ENCODE data around the gene ADI1. TPM values are rescaled to one million over a fixed set of nuclear protein-coding genes. Genes with fewer than 3 reads are reported as not detected.

Gene ADI1
- total RNA-seq, 4 donors from 2014 or later = 61.9 to 106 (median 82.9) TPM

GRCh38 chr2:3463186-3463835 is 56.0 kb downstream of the ADI1 start:
- H3K27me3 ChIP-seq = no peaks in the 10 kb centered on the region
- H3K4me3 ChIP-seq = no peak overlapping the region
- H3K4me1 ChIP-seq = peaks cover 0 to 8% (median 0%) of the 10 kb centered on the region in 3 donors
- 76% methylated on average over 11 of the region's 25 CpGs; no CpG with 5 or more reads in 1 of the 2 donors for WGBS, 2 donors (ENCODE audit: low coverage in 1 of 2)
- H3K9me3 ChIP-seq = no peaks in the 10 kb centered on the region
- no peak for ATAC-seq
- H3K27ac ChIP-seq = no peak overlapping the region
- peaks cover 0 to 93% of the 10 kb centered on the region in 2 donors for H3K36me3 ChIP-seq
- no peak for TF ChIP-seq CTCF (IDR thresholded peaks at IDR 0.05)
- no peak for TF ChIP-seq POLR2A (IDR thresholded peaks at IDR 0.05)
- no peak for TF ChIP-seq POLR2AphosphoS5 (IDR thresholded peaks at IDR 0.05)
- no peak for TF ChIP-seq EP300 (IDR thresholded peaks at IDR 0.05)

GRCh38 chr2:3462493-3463104 is 56.7 kb downstream of the ADI1 start:
- Histone ChIP-seq H3K4me3 (no peak overlapping the region), H3K27me3 (no peaks in the 10 kb centered on the region), H3K9me3 (no peaks in the 10 kb centered on the region), H3K36me3 (peaks cover 0 to 93% of the 10 kb centered on the region in 2 donors), H3K4me1 (peaks cover 0 to 8% (median 0%) of the 10 kb centered on the region in 3 donors), H3K27ac (no peak overlapping the region)
- ATAC-seq = no peak
- WGBS, 2 donors (ENCODE audit: low coverage in 1 of 2) = 69 to 76% methylated on average over 2 to 8 of the region's 10 CpGs
- TF ChIP-seq POLR2A (IDR thresholded peaks at IDR 0.05) (no peak), EP300 (IDR thresholded peaks at IDR 0.05) (no peak), POLR2AphosphoS5 (IDR thresholded peaks at IDR 0.05) (no peak), CTCF (IDR thresholded peaks at IDR 0.05) (no peak)

GRCh38 chr2:3461801-3462492 is 57.4 kb downstream of the ADI1 start:
- H3K4me1 ChIP-seq = peaks cover 0 to 8% (median 0%) of the 10 kb centered on the region in 3 donors
- H3K4me3 ChIP-seq = no peak overlapping the region
- no peaks in the 10 kb centered on the region for H3K9me3 ChIP-seq
- peaks cover 0 to 93% of the 10 kb centered on the region in 2 donors for H3K36me3 ChIP-seq
- TF ChIP-seq CTCF (IDR thresholded peaks at IDR 0.05) = peak in 3 of 4 experiments; percentile 75 to 92 (median 89)
- TF ChIP-seq POLR2A (IDR thresholded peaks at IDR 0.05) = no peak
- no peak for TF ChIP-seq EP300 (IDR thresholded peaks at IDR 0.05)
- peak; percentile 5 for TF ChIP-seq POLR2AphosphoS5 (IDR thresholded peaks at IDR 0.05)
- ATAC-seq = no peak
- H3K27me3 ChIP-seq = no peaks in the 10 kb centered on the region
- 26 to 34% methylated on average over 5 to 6 of the region's 12 CpGs for WGBS, 2 donors (ENCODE audit: low coverage in 1 of 2)
- H3K27ac ChIP-seq = peak overlapping the region; percentile 10 to 69 (median 60)

GRCh38 chr2:3460831-3461800 is 58.2 kb downstream of the ADI1 start:
- Histone ChIP-seq H3K4me3 (no peak overlapping the region), H3K4me1 (peaks cover 0 to 8% (median 0%) of the 10 kb centered on the region in 3 donors), H3K27ac (peak overlapping the region in 3 of 4 donors; percentile 57 to 69 (median 64)), H3K9me3 (no peaks in the 10 kb centered on the region), H3K36me3 (peaks cover 0 to 93% of the 10 kb centered on the region in 2 donors), H3K27me3 (no peaks in the 10 kb centered on the region)
- 81 to 86% methylated on average over 9 to 26 of the region's 38 CpGs for WGBS, 2 donors (ENCODE audit: low coverage in 1 of 2)
- no peak for TF ChIP-seq POLR2AphosphoS5 (IDR thresholded peaks at IDR 0.05)
- TF ChIP-seq EP300 (IDR thresholded peaks at IDR 0.05) = no peak
- TF ChIP-seq CTCF (IDR thresholded peaks at IDR 0.05) = no peak
- TF ChIP-seq POLR2A (IDR thresholded peaks at IDR 0.05) = no peak
- ATAC-seq = no peak

All from gastroesophageal sphincter (tissue), 4 donors.